Right lobe of liver (tissue), 6 donors: Measurements from ENCODE around the gene EID1. TPM values are rescaled to one million over a fixed set of nuclear protein-coding genes. Genes with fewer than 3 reads are reported as not detected.

ENCODE experiments used
- ATAC-seq, 4 donors: fragments of 200-7000 bp; cut with Tn5 transposase; one replicate each; pipeline ENCODE4 v1.9.1; 2020; ENCODE audit warnings: mild to moderate bottlenecking in 4 of 4, moderate library complexity in 4 of 4
- DNase-seq, 3 donors: peaks; one replicate each; pipeline ENCODE4 v3.0.0-alpha.2; 2020
- H3K27ac ChIP-seq, 3 donors: fragments of 200-600 bp; one replicate each; pipeline ENCODE4 v1.8.0; 2022
- H3K27me3 ChIP-seq, 2 donors: fragments of 200-600 bp; one replicate each; pipeline ENCODE4 v1.8.0; 2022
- H3K36me3 ChIP-seq, 4 donors: fragments of 200-600 bp; sonication (generic) in 1 of 4; one replicate each; pipeline versions ENCODE4 v1.5.1 to v1.8.0; 2017 to 2022; ENCODE audit warnings: control low read depth in 1 of 4
- H3K4me1 ChIP-seq, 4 donors: fragments of 200-600 bp; sonication (generic) in 1 of 4; one replicate each; pipeline versions ENCODE4 v1.5.1 to v1.8.0; 2017 to 2022; ENCODE audit warnings: control low read depth in 1 of 4
- H3K4me3 ChIP-seq, 3 donors: fragments of 200-600 bp; one replicate each; pipeline ENCODE4 v1.8.0; 2022
- H3K9me3 ChIP-seq, 4 donors: fragments of 200-600 bp; sonication (generic) in 1 of 4; one replicate each; pipeline versions ENCODE4 v1.5.1 to v1.8.0; 2017 to 2022; ENCODE audit warnings: control low read depth in 1 of 4
- POLR2A ChIP-seq: fragments of 450-650 bp; IDR thresholded peaks from one replicate; pipeline ENCODE4 v1.6.1; 2017; ENCODE audit warnings: antibody characterized with exemption, mild to moderate bottlenecking
- WGBS: methylation state at CpG from one replicate; pipeline ENCODE4 v1.1.6; 2018; ENCODE audit warnings: low coverage, low lambda C conversion rate; ENCODE audit not compliant: insufficient coverage; ENCODE audit errors: missing lambda C conversion rate; 5-methylcytosine and 5-hydroxymethylcytosine counted together
- intact Hi-C, 2 donors: fragments of 100-400 bp; cut with DNase I; formaldehyde crosslinking; loops; one replicate each; pipeline versions ENCODE4 v1.11.2 to v1.14.1; 2022
- total RNA-seq, 6 experiments: library from RNA; depleted of rRNA in 2 of 6; stranded (reverse); fragments of >200 nt in 2 of 6; fragmentation: NEBNext Ultra II Directional in 3 of 6; extraction: Animal tissue kit (Norgen Biotek cat#: 25700) in 3 of 6; gene quantifications; one replicate each; pipeline versions ENCODE4 v1.1.0 to v1.2.4, GENCODE V29; 2016 to 2023
- TF ChIP-seq, protein P1 (sequence below), 4 donors: fragments of 200-600 bp in 3 of 4; fragments of 450-650 bp in 1 of 4; IDR thresholded peaks; one replicate each; pipeline versions ENCODE4 v1.5.1 to v1.8.0; 2016 to 2022; ENCODE audit warnings: antibody characterized with exemption in 4 of 4, mild to moderate bottlenecking in 2 of 4
- donor health status: DM: no; HTN: yes; CAD: no.
- donor health status: DM: no; HTN: no; CAD: no.
- donor health status: DM: no; HTN: no; CAD: no.
- donor health status: DM: no; HTN: yes; CAD: no.
- donor health status: DM: no; HTN: yes; CAD: no.

The EID1 gene
- total RNA-seq, 6 experiments from 2014 or later: 33.6 to 69.3 (median 47.5) TPM

DNA sequence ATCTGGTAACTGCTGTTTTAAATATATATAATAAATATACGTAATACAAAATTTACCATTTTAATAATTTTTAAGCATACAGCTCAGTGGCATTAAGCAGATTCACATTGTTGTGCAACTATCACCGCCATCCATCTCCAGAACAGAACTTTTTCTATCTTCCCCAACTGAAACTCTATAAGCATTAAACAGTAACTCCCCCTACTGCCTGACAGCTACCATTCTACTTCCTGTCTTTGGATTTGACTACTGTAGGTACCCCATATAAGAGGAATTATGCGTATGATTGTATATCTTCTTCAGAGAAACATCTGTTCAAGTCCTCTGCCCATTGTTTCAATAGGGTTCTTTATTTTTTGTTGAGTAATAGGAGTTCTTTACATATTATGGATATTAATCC lies 36.8 kb downstream of the EID1 start:
- Histone ChIP-seq H3K27ac (no peak overlapping the region), H3K4me1 (no peaks in the 10 kb centered on the region), H3K27me3 (no peaks in the 10 kb centered on the region), H3K9me3 (no peaks in the 10 kb centered on the region), H3K4me3 (no peak overlapping the region), H3K36me3 (no peaks in the 10 kb centered on the region)
- TF ChIP-seq, protein P1, sequence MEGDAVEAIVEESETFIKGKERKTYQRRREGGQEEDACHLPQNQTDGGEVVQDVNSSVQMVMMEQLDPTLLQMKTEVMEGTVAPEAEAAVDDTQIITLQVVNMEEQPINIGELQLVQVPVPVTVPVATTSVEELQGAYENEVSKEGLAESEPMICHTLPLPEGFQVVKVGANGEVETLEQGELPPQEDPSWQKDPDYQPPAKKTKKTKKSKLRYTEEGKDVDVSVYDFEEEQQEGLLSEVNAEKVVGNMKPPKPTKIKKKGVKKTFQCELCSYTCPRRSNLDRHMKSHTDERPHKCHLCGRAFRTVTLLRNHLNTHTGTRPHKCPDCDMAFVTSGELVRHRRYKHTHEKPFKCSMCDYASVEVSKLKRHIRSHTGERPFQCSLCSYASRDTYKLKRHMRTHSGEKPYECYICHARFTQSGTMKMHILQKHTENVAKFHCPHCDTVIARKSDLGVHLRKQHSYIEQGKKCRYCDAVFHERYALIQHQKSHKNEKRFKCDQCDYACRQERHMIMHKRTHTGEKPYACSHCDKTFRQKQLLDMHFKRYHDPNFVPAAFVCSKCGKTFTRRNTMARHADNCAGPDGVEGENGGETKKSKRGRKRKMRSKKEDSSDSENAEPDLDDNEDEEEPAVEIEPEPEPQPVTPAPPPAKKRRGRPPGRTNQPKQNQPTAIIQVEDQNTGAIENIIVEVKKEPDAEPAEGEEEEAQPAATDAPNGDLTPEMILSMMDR (IDR thresholded peaks at IDR 0.05): no peak
- TF ChIP-seq POLR2A: no peak
- 79% methylated on average over 3 of the region's 3 CpGs for WGBS
- ATAC-seq (no peak), DNase-seq (no peak)
- intact Hi-C loops: no loop called here

DNA sequence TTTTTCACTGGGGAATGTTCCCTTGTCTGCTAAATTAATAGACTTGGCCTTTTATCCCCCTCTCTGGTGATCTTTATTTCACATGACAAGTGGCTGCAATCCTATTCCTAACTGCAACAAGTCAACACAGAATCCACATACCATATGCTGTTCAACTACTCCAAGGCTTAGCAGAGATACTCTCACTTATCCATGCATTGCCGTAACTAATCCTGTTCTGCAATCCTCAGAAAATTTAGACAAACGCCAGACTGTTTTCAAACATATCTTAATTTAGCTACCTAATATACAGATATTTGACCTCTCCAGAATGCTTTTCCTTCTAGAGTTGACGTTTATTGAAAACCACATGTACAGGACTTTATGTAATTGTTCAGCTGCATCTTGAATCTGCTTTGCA lies 37.9 kb downstream of the EID1 start:
- no peak for TF ChIP-seq POLR2A
- TF ChIP-seq, protein P1 (IDR thresholded peaks at IDR 0.05): no peak
- no peaks in the 10 kb centered on the region for H3K9me3 ChIP-seq
- no peak overlapping the region for H3K27ac ChIP-seq
- DNase-seq: no peak
- ATAC-seq: no peak
- no peaks in the 10 kb centered on the region for H3K27me3 ChIP-seq
- 60% methylated on average over 3 of the region's 3 CpGs for WGBS
- no peaks in the 10 kb centered on the region for H3K36me3 ChIP-seq
- H3K4me1 ChIP-seq: no peaks in the 10 kb centered on the region
- no peak overlapping the region for H3K4me3 ChIP-seq
- intact Hi-C loops: no loop called here

DNA sequence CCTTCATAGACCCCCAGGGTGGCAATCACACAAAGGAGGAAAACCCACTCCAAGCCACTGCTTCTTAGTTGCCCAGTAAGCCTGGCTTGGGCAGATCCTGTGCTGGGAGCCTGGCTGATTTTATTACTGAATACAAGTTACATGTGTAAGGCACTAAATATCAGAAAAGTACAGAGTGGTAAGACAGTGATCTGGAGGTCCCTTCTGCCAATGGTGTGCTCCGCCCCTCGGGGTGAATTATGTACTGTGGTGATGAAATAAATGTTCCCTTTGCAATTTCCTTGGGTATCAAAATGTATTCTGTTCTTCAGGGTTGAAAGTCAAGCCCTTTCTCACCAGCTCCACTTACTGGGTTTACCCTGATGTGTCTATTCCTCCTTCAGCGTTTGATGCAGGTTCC lies 38.8 kb downstream of the EID1 start:
- Histone ChIP-seq H3K9me3 (no peaks in the 10 kb centered on the region), H3K27me3 (no peaks in the 10 kb centered on the region), H3K4me1 (no peaks in the 10 kb centered on the region), H3K36me3 (no peaks in the 10 kb centered on the region), H3K4me3 (no peak overlapping the region), H3K27ac (no peak overlapping the region)
- intact Hi-C loops: no loop called here
- ATAC-seq (no peak), DNase-seq (no peak)
- 72% methylated on average over 3 of the region's 3 CpGs for WGBS
- TF ChIP-seq, protein P1 (IDR thresholded peaks at IDR 0.05): no peak
- TF ChIP-seq POLR2A: no peak

DNA sequence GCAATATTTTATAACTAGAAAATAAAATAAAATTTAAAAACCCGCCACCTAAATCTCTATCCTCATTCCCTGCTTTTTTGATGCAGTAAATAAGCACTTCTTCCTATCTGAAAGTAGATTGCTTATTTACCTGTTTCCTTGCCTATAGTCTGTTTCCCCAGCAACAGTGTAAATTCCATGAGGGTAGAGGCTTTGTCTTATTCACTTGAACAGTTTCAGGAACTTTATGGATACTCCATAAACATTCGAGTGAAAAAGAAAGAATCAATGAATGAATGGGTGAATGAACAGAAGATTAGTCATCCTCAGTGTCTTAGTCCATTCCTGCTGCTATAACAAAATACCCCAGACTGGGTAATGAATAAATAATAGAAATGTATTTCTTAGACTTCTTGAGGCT lies 44.1 kb downstream of the EID1 start:
- intact Hi-C loops: no loop called here
- DNase-seq: no peak
- Histone ChIP-seq H3K4me1 (no peaks in the 10 kb centered on the region), H3K27me3 (no peaks in the 10 kb centered on the region), H3K27ac (no peak overlapping the region), H3K36me3 (no peaks in the 10 kb centered on the region), H3K4me3 (no peak overlapping the region), H3K9me3 (no peaks in the 10 kb centered on the region)
- WGBS: 80% methylated on average over 2 of the region's 2 CpGs
- ATAC-seq: no peak
- no peak for TF ChIP-seq POLR2A
- TF ChIP-seq, protein P1 (IDR thresholded peaks at IDR 0.05): no peak
